Thyroid gland (tissue), 4 donors: ENCODE results near the gene SLC38A1.

Experiments
- POLR2A ChIP-seq, 2 donors: fragments of 450-650 bp; IDR thresholded peaks; one replicate each; pipeline ENCODE4 v1.6.1; 2017; ENCODE audit warnings: antibody characterized with exemption in 2 of 2, mild to moderate bottlenecking in 2 of 2, moderate library complexity in 1 of 2
- TF ChIP-seq, protein P1 (sequence below), 6 experiments: fragments of 200-600 bp in 3 of 6; fragments of 450-650 bp in 3 of 6; sonication (generic) in 3 of 6; IDR thresholded peaks; one replicate each; pipeline ENCODE4 v1.5.1; 2016 to 2019; ENCODE audit warnings: antibody characterized with exemption in 6 of 6, mild to moderate bottlenecking in 2 of 6, inconsistent platforms in 1 of 6, moderate library complexity in 1 of 6

DNA sequence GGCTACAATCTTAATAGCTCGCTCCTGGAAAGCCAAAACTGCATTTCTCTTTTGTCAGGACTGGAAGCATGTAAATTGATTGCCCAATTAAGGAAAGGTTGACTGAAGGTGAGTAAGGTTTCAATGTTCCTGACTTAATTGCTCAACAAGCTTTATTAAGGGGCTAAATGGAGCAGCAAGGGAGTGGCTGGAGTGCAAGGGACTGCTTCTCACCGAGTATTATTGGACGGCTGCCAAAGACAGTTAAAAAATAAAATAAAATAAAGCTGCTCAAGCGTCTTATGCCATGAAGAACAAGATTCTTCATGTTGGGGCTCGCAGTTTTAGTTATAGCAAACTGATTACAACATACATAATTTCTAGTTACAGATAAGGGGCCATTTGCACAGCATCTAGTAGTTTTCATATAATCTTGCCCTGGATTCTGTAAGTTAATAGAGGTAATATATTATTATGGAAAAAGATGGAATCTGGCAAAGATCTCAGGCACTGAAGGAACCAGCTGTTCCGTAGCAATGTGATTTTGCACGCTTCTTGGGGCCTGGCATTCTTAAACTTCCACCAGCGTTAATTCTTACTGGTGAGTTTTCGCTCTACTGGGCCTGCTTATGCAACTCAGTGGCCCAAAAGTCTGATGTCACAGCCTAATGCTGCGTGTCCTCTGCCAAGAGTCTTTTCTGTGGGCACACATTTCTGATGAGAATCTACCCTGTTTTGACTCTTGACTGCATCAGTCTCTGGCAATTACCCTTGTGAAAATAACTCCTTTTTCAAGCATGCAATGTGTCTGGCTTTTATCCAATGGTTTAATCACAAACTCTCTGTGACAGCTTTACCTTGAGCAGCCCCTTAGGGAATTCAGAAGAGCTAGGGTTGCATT, 108.5 kb downstream of the SLC38A1 start:
- TF ChIP-seq, protein P1, sequence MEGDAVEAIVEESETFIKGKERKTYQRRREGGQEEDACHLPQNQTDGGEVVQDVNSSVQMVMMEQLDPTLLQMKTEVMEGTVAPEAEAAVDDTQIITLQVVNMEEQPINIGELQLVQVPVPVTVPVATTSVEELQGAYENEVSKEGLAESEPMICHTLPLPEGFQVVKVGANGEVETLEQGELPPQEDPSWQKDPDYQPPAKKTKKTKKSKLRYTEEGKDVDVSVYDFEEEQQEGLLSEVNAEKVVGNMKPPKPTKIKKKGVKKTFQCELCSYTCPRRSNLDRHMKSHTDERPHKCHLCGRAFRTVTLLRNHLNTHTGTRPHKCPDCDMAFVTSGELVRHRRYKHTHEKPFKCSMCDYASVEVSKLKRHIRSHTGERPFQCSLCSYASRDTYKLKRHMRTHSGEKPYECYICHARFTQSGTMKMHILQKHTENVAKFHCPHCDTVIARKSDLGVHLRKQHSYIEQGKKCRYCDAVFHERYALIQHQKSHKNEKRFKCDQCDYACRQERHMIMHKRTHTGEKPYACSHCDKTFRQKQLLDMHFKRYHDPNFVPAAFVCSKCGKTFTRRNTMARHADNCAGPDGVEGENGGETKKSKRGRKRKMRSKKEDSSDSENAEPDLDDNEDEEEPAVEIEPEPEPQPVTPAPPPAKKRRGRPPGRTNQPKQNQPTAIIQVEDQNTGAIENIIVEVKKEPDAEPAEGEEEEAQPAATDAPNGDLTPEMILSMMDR (IDR thresholded peaks at IDR 0.05), result no peak
- TF ChIP-seq POLR2A (IDR thresholded peaks at IDR 0.05), result peak in 1 of 2 donors; percentile 60
